Measurements from ENCODE around the gene RINL.

RINL gene, protein sequence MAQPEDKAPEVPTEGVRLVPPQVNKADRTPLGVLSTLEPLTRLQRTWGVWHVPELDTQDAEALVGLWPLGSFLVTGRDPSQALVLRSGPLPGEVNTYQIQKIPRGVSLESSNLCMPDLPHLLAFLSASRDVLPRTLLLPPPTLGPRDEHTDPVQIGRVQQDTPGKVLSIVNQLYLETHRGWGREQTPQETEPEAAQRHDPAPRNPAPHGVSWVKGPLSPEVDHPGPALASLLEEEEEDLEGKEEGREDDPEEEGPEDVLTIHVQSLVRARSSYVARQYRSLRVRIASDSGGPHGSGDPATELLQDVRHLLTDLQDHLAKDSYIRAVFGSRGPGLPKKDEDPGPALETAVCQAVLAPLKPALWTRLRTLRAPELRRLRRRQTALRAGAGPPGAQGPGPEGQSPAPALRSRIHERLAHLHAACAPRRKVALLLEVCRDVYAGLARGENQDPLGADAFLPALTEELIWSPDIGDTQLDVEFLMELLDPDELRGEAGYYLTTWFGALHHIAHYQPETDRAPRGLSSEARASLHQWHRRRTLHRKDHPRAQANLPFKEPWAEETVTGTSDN

DNA sequence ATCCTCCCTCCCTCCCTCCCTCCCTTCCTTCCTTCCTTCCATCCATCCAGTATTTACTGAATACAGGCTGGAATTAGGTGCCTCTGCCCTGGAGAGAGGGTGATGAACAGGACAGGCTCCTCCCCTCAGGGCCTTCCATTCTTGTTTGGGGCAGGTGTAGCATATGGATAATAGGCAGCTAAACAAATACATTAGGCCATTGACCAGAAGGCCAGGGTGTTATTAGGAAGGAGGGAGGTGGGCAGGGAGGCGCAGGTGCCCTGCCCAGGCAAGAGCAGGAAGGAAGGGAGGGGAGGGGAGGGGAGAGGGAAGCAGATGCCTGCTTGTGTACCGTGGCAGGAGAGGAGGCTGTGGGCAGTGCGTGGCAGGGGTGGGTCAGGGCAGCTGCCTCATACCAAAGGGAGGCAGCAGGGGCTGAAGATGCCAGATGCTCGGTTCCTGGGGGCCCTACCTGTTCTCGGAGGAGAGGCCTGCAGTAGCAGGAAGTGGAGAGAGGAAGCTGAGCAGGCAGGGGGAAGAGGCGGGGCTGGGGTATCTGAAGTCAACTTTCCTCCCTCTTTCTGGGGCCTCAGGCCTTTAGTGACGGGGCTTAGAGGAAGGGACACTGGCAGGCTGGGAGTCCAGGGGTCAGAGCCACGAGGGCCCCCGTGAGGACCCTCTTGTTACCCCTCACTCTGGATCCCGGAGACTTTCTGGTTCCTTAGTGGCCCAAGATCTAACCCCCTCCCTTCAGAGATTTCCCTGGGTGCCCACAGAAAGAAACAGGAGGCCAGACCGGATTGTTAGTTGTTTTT is at the start of gene RINL:
Gene RINL, minus strand, starts transcription at position 495 of the 794 bp plus-strand sequence. CDS start 1,533 bp downstream, outside the sequence.
- TF ChIP-seq CTCF (IDR thresholded peaks at IDR 0.05; ENCODE audit: low read depth, low read length), result no peak
- no peak within 1 kb of the TSS for H3K4me3 ChIP-seq (replicated peaks in 1 of 2; ENCODE audit: low read depth in 2 of 2, low read length in 2 of 2)
- DNase-seq (ENCODE audit: low read depth in 2 of 2), result no peak

DNA sequence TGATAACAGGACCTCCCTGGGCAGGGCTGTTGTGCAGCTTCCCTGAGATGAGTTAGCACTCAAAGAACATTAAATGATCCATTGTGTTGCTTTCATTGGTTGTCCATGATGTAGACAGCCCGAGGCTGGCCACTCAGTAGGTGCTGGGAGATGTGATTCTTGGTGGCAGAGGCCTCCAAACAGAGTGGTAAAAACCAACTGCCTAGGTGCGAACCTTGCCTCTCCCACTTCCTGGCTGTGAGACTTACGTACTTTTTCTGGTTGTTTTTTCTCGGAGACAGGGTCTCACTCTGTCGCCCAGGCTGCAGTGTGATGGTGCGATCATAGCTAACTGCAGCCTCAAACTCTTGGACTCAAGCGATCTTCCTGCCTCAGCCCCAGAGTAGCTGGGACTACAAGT is 46.3 kb upstream of the RINL start:
- H3K4me3 ChIP-seq (replicated peaks in 1 of 2; ENCODE audit: low read depth in 2 of 2, low read length in 2 of 2), result no peak overlapping the region
- TF ChIP-seq CTCF (IDR thresholded peaks at IDR 0.05; ENCODE audit: low read depth, low read length), result no peak
- DNase-seq (ENCODE audit: low read depth in 2 of 2), result no peak

- TF ChIP-seq CTCF (IDR thresholded peaks at IDR 0.05; ENCODE audit: low read depth, low read length), result no peak
- DNase-seq (ENCODE audit: low read depth in 2 of 2), result no peak
- H3K4me3 ChIP-seq (replicated peaks in 1 of 2; ENCODE audit: low read depth in 2 of 2, low read length in 2 of 2), result no peak overlapping the region
These were observed 44.4 kb upstream of the RINL start for GRCh38 chr19:38922482-38922881.

GRCh38 chr19:38921420-38922274 is 43.6 kb upstream of the RINL start:
- TF ChIP-seq CTCF (IDR thresholded peaks at IDR 0.05; ENCODE audit: low read depth, low read length), result no peak
- no peak overlapping the region for H3K4me3 ChIP-seq (replicated peaks in 1 of 2; ENCODE audit: low read depth in 2 of 2, low read length in 2 of 2)
- DNase-seq (ENCODE audit: low read depth in 2 of 2), result no peak

DNA sequence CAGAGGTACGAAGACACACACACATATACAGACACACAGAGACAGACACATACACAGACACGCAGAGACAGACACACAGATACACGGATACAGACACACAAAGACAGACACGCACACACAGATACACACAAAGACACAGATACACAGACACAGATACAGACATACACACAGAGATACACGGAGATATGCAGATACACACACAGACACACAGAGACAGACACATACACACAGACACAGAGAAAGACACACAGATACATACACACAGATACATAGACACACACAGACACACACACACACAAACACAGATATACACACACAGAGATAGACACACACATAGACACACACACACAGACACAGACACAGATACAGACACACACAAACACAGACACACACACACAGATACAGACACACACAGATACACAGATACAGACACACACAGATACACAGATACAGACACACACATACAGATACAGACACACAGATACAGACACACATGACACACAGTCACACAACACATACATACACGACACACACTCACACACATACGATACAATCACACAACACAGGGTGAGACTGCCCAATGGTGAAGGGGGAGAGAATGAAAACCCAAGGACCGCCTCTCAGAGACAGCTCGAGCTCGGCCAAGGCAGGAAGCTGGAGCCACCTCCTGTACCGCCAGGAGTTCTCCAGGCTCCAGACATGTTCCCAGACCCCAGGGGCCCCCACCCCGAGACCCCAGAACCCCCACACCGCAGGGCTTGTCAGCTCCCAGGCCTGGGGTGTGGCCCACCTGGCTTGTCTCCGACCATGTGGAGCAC is 42.7 kb upstream of the RINL start:
- no peak for TF ChIP-seq CTCF (IDR thresholded peaks at IDR 0.05; ENCODE audit: low read depth, low read length)
- no peak overlapping the region for H3K4me3 ChIP-seq (replicated peaks in 1 of 2; ENCODE audit: low read depth in 2 of 2, low read length in 2 of 2)
- no peak for DNase-seq (ENCODE audit: low read depth in 2 of 2)
